Measurements from ENCODE around the gene RCOR1. TPM values are rescaled to one million over a fixed set of nuclear protein-coding genes. Genes with fewer than 3 reads are reported as not detected.

The RCOR1 gene
- total RNA-seq, 3 donors from 2014 or later = 29.4 to 31.3 (median 29.5) TPM

DNA sequence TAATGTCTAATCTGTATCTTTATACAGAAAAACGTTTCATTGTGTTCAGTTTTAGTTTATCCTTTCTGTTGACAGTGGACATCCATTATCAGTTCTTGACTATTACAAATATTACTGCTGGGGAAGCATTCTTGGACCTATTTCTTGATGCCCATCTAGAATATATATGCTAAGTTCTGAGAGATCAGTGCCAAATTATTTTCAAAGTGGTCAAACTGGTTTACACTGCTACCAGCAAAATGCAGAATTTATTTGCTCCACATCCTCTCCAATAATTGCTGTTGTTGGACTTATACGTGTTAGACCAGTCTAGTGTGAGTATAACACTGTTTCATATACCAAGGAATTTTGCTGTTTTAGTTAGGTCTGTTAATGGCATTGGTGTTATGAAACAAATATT lies 99.3 kb downstream of the RCOR1 start:
- Histone ChIP-seq H3K4me3 (no peak overlapping the region), H3K4me1 (ENCODE audit: low read depth) (peaks cover 11% of the 10 kb centered on the region), H3K9me3 (no peaks in the 10 kb centered on the region), H3K36me3 (ENCODE audit: low read depth) (no peaks in the 10 kb centered on the region)
- DNase-seq (no peak), ATAC-seq (no peak)
- intact Hi-C loops (cut with DNase I, micrococcal nuclease) = no loop called here
- TF ChIP-seq, protein P1, sequence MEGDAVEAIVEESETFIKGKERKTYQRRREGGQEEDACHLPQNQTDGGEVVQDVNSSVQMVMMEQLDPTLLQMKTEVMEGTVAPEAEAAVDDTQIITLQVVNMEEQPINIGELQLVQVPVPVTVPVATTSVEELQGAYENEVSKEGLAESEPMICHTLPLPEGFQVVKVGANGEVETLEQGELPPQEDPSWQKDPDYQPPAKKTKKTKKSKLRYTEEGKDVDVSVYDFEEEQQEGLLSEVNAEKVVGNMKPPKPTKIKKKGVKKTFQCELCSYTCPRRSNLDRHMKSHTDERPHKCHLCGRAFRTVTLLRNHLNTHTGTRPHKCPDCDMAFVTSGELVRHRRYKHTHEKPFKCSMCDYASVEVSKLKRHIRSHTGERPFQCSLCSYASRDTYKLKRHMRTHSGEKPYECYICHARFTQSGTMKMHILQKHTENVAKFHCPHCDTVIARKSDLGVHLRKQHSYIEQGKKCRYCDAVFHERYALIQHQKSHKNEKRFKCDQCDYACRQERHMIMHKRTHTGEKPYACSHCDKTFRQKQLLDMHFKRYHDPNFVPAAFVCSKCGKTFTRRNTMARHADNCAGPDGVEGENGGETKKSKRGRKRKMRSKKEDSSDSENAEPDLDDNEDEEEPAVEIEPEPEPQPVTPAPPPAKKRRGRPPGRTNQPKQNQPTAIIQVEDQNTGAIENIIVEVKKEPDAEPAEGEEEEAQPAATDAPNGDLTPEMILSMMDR (IDR thresholded peaks at IDR 0.05) = no peak

DNA sequence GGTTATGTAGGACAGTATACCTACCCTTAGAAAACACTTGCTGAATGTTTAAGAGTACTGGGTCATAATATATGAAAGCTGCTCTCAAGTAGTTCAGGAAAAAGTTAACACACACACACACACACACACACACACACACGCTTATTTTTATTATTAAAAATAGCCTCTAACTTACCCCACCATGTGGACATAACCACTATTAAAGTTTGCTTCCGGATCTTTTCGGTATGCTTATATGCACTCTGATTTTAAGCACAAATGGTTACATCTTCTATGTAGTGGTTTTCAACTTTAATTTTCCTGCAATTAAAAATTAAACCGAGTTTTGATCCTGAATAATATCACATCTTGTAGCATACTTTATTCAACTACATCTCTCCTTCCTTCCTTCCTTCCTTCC lies 99.9 kb downstream of the RCOR1 start:
- no peak for ATAC-seq

GRCh38 chr14:102693006-102693755 lies 100.7 kb downstream of the RCOR1 start:
- intact Hi-C loops (cut with DNase I, micrococcal nuclease) = no loop called here
- Histone ChIP-seq H3K4me1 (ENCODE audit: low read depth) (peaks cover 20% of the 10 kb centered on the region), H3K36me3 (ENCODE audit: low read depth) (no peaks in the 10 kb centered on the region), H3K9me3 (no peaks in the 10 kb centered on the region), H3K4me3 (no peak overlapping the region)
- ATAC-seq (no peak), DNase-seq (no peak)
- TF ChIP-seq, protein P1 (IDR thresholded peaks at IDR 0.05) = no peak

More for the DNA sequence above, 99.9 kb downstream of the RCOR1 start:
- intact Hi-C loops (cut with DNase I, micrococcal nuclease) = no loop called here
- Histone ChIP-seq H3K9me3 (no peaks in the 10 kb centered on the region), H3K36me3 (ENCODE audit: low read depth) (no peaks in the 10 kb centered on the region), H3K4me1 (ENCODE audit: low read depth) (peaks cover 17% of the 10 kb centered on the region), H3K4me3 (no peak overlapping the region)
- DNase-seq = no peak
- TF ChIP-seq, protein P1 (IDR thresholded peaks at IDR 0.05) = no peak

DNA sequence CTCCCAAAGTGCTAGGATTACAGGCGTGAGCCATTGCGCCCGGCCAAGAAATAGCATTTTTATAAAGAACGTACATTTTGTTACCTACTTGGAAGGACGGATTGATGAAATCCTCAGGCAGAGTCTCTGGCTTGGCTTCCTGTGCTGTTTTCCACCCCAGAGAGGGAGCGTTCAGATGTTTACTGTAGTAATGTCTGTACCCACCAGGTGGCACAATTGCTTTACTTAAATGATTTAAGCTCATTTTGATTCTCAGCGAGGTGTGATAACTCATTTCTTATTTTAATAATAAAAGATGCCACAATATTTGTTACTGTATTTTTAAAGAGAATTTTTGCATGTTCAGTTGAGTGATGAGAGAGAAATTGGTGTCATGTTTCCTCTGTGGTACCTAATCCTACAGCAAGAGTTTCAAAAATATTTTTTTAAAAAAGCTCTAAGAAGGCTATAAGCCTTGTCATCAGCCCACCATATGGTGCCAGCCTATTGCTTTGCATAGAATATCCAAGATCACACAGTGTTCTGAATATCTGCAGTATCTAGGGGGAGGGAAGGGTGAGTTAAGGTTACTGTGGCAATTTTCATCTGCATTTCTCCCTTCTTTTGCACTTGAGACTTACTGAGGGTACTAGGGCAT lies 102.2 kb downstream of the RCOR1 start:
- DNase-seq = peak in 1 of 3 donors; percentile 91
- Histone ChIP-seq H3K36me3 (ENCODE audit: low read depth) (no peaks in the 10 kb centered on the region), H3K9me3 (no peaks in the 10 kb centered on the region), H3K4me1 (ENCODE audit: low read depth) (peaks cover 20% of the 10 kb centered on the region), H3K4me3 (no peak overlapping the region)
- intact Hi-C loops (cut with DNase I, micrococcal nuclease) = no loop called here
- peak; percentile 69 for ATAC-seq
- TF ChIP-seq, protein P1 (IDR thresholded peaks at IDR 0.05) = peak; percentile 51

GRCh38 chr14:102695167-102695555 lies 102.7 kb downstream of the RCOR1 start:
- DNase-seq (no peak), ATAC-seq (no peak)
- Histone ChIP-seq H3K36me3 (ENCODE audit: low read depth) (no peaks in the 10 kb centered on the region), H3K4me1 (ENCODE audit: low read depth) (peaks cover 20% of the 10 kb centered on the region), H3K9me3 (no peaks in the 10 kb centered on the region), H3K4me3 (no peak overlapping the region)
- TF ChIP-seq, protein P1 (IDR thresholded peaks at IDR 0.05) = no peak
- intact Hi-C loops (cut with DNase I, micrococcal nuclease) = no loop called here
